ENCODE data around the gene ATG5. TPM values are rescaled to one million over a fixed set of nuclear protein-coding genes. Genes with fewer than 3 reads are reported as not detected.

ATG5 gene
- total and polyA plus RNA-seq, 12 donors: 20.1 to 65.9 (median 41.9) TPM

- Histone ChIP-seq H3K4me1 (replicated peaks in 1 of 2) (no peaks in the 10 kb centered on the region), H3K27ac (no peak overlapping the region), H3K9me3 (replicated peaks in 1 of 3) (no peaks in the 10 kb centered on the region), H3K4me3 (no peak overlapping the region), H3K27me3 (no peaks in the 10 kb centered on the region), H3K36me3 (replicated peaks in 1 of 2) (no peaks in the 10 kb centered on the region)
- TF ChIP-seq POLR2A (IDR thresholded peaks at IDR 0.05) (no peak), CTCF (IDR thresholded peaks at IDR 0.05) (no peak)
- WGBS, 4 donors: 82 to 88% (median 85%) methylated on average over 5 of the region's 5 CpGs
- intact Hi-C loops (cut with DNase I): no loop called here
- DNase-seq: no peak
Observed at GRCh38 chr6:106170030-106170791, 155.3 kb downstream of the ATG5 start.

GRCh38 chr6:106169517-106169916 lies 156.0 kb downstream of the ATG5 start:
- intact Hi-C loops (cut with DNase I): no loop called here
- 86 to 95% (median 88%) methylated on average over 5 of the region's 5 CpGs for WGBS, 4 donors
- Histone ChIP-seq H3K27ac (no peak overlapping the region), H3K9me3 (replicated peaks in 1 of 3) (no peaks in the 10 kb centered on the region), H3K27me3 (no peaks in the 10 kb centered on the region), H3K36me3 (replicated peaks in 1 of 2) (no peaks in the 10 kb centered on the region), H3K4me1 (replicated peaks in 1 of 2) (no peaks in the 10 kb centered on the region), H3K4me3 (no peak overlapping the region)
- no peak for TF ChIP-seq POLR2A (IDR thresholded peaks at IDR 0.05)
- TF ChIP-seq CTCF (IDR thresholded peaks at IDR 0.05): no peak
- DNase-seq: no peak

- intact Hi-C loops (cut with DNase I): no loop called here
- WGBS, 4 donors: 90 to 91% (median 90%) methylated on average over 15 of the region's 15 CpGs
- no peaks in the 10 kb centered on the region for H3K36me3 ChIP-seq (replicated peaks in 1 of 2)
- H3K4me3 ChIP-seq: no peak overlapping the region
- H3K27me3 ChIP-seq: no peaks in the 10 kb centered on the region
- no peak for DNase-seq
- H3K27ac ChIP-seq: no peak overlapping the region
- TF ChIP-seq POLR2A (IDR thresholded peaks at IDR 0.05) (no peak), CTCF (IDR thresholded peaks at IDR 0.05) (no peak)
- no peaks in the 10 kb centered on the region for H3K9me3 ChIP-seq (replicated peaks in 1 of 3)
- no peaks in the 10 kb centered on the region for H3K4me1 ChIP-seq (replicated peaks in 1 of 2)
Observed at GRCh38 chr6:106168097-106168888, 157.3 kb downstream of the ATG5 start.

- no peaks in the 10 kb centered on the region for H3K4me1 ChIP-seq (replicated peaks in 1 of 2)
- DNase-seq: no peak
- no peaks in the 10 kb centered on the region for H3K36me3 ChIP-seq (replicated peaks in 1 of 2)
- 80 to 85% (median 83%) methylated on average over 6 of the region's 6 CpGs for WGBS, 4 donors
- intact Hi-C loops (cut with DNase I): no loop called here
- H3K27ac ChIP-seq: no peak overlapping the region
- TF ChIP-seq CTCF (IDR thresholded peaks at IDR 0.05) (no peak), POLR2A (IDR thresholded peaks at IDR 0.05) (no peak)
- H3K4me3 ChIP-seq: no peak overlapping the region
- no peaks in the 10 kb centered on the region for H3K27me3 ChIP-seq
- no peaks in the 10 kb centered on the region for H3K9me3 ChIP-seq (replicated peaks in 1 of 3)
Observed at GRCh38 chr6:106167096-106167814, 158.3 kb downstream of the ATG5 start.
